A549 (cell line): ENCODE data around the gene USP24.
"Not testable (repeated sequence)": the region's sequence is repeated elsewhere in the genome, so short reads cannot be mapped to it uniquely, and the experiment has no call there.

ENCODE experiments used
- EP300 ChIP-seq, 2 experiments: fragments of >200 bp; sonication (Bioruptor Twin); formaldehyde crosslinking; IDR thresholded peaks; 2 replicates in 1 of 2; 3 replicates in 1 of 2; pipeline ENCODE4 v1.6.1; 2016 to 2017
- HEYL ChIP-seq: fragments of 250-450 bp; sonication (Bioruptor Pico); IDR thresholded peaks from 2 replicates; pipeline ENCODE4 v1.8.0; 2021; ENCODE audit warnings: mild to moderate bottlenecking, moderate library complexity
- NR3C1 ChIP-seq: fragments of >200 bp; sonication (Bioruptor Twin); formaldehyde crosslinking; IDR thresholded peaks from 3 replicates; pipeline ENCODE4 v1.6.1; 2017

DNA sequence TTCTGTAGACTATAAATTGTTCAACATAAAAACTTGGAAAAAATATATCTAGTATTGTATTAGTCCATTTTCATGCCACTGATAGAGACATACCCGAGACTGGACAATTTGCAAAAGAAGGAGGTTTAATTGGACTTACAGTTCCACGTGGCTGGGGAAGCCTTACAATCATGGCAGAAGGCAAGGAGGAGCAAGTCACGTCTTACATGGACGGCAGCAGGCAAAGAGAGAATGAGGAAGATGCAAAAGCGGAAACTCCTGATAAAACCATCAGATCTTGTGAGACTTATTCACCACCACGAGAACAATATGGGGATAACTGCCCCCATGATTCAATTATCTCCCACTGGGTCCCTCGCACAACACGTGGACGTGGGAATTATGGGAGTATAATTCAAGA is 15.4 kb downstream of the USP24 start:
- TF ChIP-seq HEYL (CRISPR knock-in tag); EP300 (IDR thresholded peaks at IDR 0.05); NR3C1: not testable (repeated sequence)
